ENCODE measurements around the gene SYCE3. TPM values are rescaled to one million over a fixed set of nuclear protein-coding genes. Genes with fewer than 3 reads are reported as not detected.

Gene SYCE3
- total RNA-seq, 4 donors from 2014 or later, result not detected

DNA sequence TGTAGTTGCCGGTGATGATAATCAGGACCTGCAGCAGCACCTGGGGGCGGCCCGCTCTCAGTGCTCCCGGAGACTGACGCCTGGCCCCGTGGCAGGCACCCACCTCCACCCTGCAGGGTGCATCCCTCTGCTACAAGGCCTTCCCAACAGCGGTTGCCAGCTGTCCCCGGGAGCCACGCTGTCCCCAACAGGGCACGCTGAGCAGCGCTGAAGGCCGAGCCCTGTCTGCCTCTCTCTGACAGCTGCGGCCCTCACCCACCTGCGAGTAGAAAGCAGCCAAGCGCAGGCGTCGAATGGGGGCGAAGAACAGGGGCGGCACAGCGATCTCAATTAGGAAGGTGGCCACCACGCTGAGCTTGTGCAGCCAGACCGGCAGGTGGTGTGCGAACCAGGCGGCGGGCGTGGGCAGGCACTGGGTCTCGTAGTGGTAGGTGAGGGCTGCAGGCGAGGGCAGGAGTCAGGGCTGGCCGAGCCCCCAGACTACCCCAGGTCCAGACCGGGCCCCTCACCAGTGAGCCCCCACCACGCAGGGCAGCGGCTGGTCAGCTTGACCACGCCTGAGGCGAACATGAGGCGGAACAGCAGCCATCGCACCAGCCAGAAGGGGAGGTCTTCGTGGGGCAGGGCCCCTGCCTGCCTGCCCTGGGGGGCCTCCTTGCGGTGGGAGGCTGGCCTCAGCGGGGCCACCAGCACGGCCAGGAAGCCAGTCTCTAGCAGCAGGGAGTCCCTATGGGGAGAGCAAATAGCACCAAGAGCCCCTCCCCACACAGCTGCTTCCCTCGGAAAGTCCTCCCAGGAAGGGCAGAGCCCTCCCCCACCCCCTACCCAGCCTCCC is 56.7 kb downstream of the SYCE3 start:
- Histone ChIP-seq H3K27ac (peak overlapping the region in 1 of 4 donors; percentile 91), H3K36me3 (peaks cover 0 to 42% of the 10 kb centered on the region in 2 donors), H3K27me3 (no peaks in the 10 kb centered on the region), H3K4me1 (peaks cover 4 to 44% (median 23%) of the 10 kb centered on the region in 3 donors), H3K4me3 (peak overlapping the region in 1 of 2 donors; percentile 93), H3K9me3 (no peaks in the 10 kb centered on the region)
- TF ChIP-seq EP300 (IDR thresholded peaks at IDR 0.05) (no peak), POLR2A (IDR thresholded peaks at IDR 0.05) (no peak), POLR2AphosphoS5 (IDR thresholded peaks at IDR 0.05) (no peak)
- TF ChIP-seq, protein P1, sequence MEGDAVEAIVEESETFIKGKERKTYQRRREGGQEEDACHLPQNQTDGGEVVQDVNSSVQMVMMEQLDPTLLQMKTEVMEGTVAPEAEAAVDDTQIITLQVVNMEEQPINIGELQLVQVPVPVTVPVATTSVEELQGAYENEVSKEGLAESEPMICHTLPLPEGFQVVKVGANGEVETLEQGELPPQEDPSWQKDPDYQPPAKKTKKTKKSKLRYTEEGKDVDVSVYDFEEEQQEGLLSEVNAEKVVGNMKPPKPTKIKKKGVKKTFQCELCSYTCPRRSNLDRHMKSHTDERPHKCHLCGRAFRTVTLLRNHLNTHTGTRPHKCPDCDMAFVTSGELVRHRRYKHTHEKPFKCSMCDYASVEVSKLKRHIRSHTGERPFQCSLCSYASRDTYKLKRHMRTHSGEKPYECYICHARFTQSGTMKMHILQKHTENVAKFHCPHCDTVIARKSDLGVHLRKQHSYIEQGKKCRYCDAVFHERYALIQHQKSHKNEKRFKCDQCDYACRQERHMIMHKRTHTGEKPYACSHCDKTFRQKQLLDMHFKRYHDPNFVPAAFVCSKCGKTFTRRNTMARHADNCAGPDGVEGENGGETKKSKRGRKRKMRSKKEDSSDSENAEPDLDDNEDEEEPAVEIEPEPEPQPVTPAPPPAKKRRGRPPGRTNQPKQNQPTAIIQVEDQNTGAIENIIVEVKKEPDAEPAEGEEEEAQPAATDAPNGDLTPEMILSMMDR (IDR thresholded peaks at IDR 0.05), result no peak
- no peak for ATAC-seq
- 100% methylated on average over 1 of the region's 41 CpGs; no CpG with 5 or more reads in 1 of the 2 donors for WGBS, 2 donors (ENCODE audit: low coverage in 1 of 2)

DNA sequence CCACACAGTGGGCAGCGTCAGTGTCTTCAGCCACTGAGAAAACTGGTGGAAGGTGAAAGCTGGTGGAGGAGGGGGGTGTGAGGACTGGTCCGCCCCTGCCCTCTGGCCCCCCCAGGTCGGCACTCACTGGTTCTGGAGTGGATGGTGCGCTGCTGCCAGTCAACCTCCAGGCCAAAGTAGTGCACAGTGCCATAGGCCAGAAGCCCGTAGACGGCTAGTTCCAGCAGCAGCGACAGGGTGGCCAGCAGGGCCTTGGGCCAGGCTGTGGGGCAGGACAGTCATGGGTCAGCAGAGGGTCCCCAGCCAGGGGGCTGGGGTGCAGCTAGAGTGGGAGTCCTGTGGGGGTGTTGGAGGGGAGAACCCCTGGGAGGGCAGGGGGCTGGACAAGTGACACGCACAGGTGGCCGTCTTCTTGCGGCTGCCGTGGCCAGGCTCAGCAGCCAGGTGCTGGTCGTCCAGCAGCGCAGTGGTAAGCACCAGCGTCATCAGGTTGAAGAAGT is 57.4 kb downstream of the SYCE3 start:
- TF ChIP-seq POLR2A (IDR thresholded peaks at IDR 0.05) (no peak), POLR2AphosphoS5 (IDR thresholded peaks at IDR 0.05) (no peak), EP300 (IDR thresholded peaks at IDR 0.05) (no peak)
- TF ChIP-seq, protein P1 (IDR thresholded peaks at IDR 0.05), result no peak
- Histone ChIP-seq H3K4me1 (peaks cover 4 to 44% (median 23%) of the 10 kb centered on the region in 3 donors), H3K27ac (no peak overlapping the region), H3K4me3 (no peak overlapping the region), H3K9me3 (no peaks in the 10 kb centered on the region), H3K27me3 (no peaks in the 10 kb centered on the region), H3K36me3 (peaks cover 0 to 42% of the 10 kb centered on the region in 2 donors)
- ATAC-seq, result no peak
- no CpG with 5 or more reads among the region's 14 CpGs for WGBS, 2 donors (ENCODE audit: low coverage in 1 of 2)

DNA sequence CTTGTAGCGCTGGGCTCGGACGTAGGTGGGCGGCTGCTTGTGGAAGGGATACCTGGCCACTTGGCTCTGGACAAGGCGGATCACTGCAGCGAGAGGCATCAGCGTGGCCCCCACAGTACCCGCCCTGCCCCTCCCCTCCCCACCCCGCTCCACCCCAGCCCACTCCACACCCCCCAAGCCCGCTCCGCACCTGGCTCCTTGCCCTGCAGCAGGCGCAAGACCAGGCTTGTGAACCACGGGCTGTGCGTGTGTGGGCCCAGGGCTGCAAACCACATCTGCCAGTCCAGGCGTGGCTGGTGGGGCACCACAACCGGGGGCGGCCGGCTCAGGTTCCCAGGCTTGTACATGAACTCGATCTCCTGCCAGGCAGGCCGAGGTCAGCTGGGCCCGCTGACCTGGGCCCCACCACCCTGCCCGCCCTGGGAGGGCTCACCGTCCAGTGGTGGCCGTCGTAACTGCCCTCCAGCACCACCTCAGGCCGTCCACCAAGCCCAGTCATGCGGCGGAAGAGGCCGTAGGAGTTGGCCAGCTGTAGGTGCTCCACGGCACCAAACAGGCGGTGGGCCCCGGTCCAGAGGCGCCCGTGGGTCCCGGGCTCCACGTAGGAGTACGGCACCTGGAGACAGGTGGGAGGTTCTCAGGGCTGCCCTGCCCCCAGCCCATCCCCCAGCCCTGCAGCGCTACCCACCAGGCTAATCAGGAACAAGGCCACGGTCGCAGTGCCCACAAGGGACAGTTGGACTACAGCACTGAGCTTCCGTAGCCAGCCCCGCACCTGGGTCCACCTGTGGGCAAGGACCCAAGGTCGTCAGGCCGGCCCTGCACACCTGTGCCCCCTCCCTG is 58.1 kb downstream of the SYCE3 start:
- TF ChIP-seq EP300 (IDR thresholded peaks at IDR 0.05), result no peak
- no peak for TF ChIP-seq POLR2AphosphoS5 (IDR thresholded peaks at IDR 0.05)
- Histone ChIP-seq H3K27me3 (no peaks in the 10 kb centered on the region), H3K36me3 (peaks cover 0 to 42% of the 10 kb centered on the region in 2 donors), H3K27ac (no peak overlapping the region), H3K9me3 (no peaks in the 10 kb centered on the region), H3K4me1 (peaks cover 4 to 36% (median 23%) of the 10 kb centered on the region in 3 donors), H3K4me3 (no peak overlapping the region)
- no peak for ATAC-seq
- no CpG with 5 or more reads among the region's 44 CpGs for WGBS, 2 donors (ENCODE audit: low coverage in 1 of 2)

DNA sequence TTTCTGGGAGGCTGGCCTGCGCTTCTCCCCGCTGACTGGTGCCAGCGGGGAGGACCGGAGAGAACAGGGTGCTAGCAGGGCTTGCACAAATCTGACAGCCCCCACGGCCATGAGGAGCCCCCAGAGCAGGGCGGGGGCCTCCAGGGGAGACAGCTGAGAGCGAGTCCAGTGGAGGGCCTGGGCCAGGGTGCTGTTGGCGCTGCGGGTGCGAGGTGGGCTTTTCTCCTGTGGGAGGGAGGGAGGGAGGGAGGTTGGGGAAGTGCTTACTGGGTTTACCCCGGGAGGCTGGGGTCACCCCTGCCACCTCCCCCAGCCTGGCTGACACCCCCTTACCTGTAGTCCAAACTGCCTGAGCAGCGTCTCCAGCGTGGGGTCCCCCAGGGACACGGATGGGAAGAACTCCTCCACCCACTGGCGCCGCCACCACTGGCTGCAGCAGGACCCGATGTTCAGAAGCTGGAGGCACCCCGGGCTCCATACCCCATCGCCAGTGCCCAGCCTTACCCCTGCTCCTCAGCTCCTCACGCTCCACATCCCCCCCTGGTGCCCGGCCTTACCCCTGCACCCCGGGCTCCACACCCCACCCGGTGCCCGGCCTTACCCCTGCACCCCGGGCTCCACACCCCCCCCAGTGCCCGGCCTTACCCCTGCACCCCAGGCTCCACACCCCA is 59.1 kb downstream of the SYCE3 start:
- TF ChIP-seq EP300 (IDR thresholded peaks at IDR 0.05), result no peak
- 80% methylated on average over 3 of the region's 26 CpGs; no CpG with 5 or more reads in 1 of the 2 donors for WGBS, 2 donors (ENCODE audit: low coverage in 1 of 2)

DNA sequence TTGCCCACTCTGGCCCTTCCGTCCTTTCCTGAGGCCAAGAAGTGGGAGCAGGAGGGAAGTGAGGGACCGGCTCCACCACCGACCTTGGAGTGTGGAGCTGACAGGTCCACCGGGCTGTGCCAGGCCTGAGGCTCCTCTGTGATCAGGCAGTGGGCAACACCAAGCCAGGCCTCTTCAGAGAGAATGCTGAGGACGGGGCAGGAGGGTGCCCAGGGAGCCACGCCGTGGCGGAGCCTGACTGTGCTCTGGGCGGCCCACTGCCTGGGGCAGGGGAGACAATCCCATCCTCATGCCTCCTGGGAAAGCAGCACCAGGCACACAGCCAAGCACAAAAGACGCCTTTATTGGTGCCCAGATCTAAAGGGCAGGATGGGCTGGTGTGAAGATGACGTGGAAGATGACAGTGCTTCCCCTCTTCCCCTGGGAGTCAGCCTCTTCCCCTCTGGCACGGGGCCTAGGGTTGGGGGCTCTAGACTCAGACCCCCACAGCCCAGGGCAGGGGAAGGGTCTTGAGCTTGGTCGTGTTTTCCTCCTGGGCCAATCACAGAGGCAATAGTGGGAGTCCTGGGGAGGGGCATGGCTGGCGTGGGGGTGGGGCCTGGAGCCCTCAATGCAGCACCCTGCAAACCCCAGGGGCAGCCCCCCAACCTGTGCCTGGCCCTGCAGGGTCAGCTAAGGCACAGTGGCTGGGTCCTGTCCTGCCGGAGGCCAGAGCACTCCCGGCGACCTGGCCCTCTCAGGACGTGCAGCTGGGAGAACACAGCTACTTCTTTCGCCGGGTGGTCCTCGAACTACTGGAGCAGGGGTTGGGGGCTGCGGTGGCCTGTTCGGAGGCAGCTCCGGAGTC is 59.9 kb downstream of the SYCE3 start:
- peaks cover 4 to 30% (median 14%) of the 10 kb centered on the region in 3 donors for H3K4me1 ChIP-seq
- H3K36me3 ChIP-seq, result peaks cover 0 to 42% of the 10 kb centered on the region in 2 donors
- no peak for ATAC-seq
- H3K27me3 ChIP-seq, result no peaks in the 10 kb centered on the region
- H3K4me3 ChIP-seq, result no peak overlapping the region
- no peak for TF ChIP-seq EP300 (IDR thresholded peaks at IDR 0.05)
- TF ChIP-seq POLR2AphosphoS5 (IDR thresholded peaks at IDR 0.05), result no peak
- TF ChIP-seq POLR2A (IDR thresholded peaks at IDR 0.05), result no peak
- TF ChIP-seq, protein P1 (IDR thresholded peaks at IDR 0.05), result no peak
- WGBS, 2 donors (ENCODE audit: low coverage in 1 of 2), result 45 to 100% methylated on average over 1 to 2 of the region's 24 CpGs
- H3K27ac ChIP-seq, result no peak overlapping the region
- no peaks in the 10 kb centered on the region for H3K9me3 ChIP-seq

More for the DNA sequence above, 59.1 kb downstream of the SYCE3 start:
- Histone ChIP-seq H3K4me3 (no peak overlapping the region), H3K27ac (no peak overlapping the region), H3K4me1 (peaks cover 4 to 28% (median 14%) of the 10 kb centered on the region in 3 donors), H3K27me3 (no peaks in the 10 kb centered on the region), H3K36me3 (peaks cover 0 to 42% of the 10 kb centered on the region in 2 donors), H3K9me3 (no peaks in the 10 kb centered on the region)
- no peak for ATAC-seq
